DMS79 (cell line): ENCODE results near the gene CEL.
"Not testable (repeated sequence)": the region's sequence is repeated elsewhere in the genome, so short reads cannot be mapped to it uniquely, and the experiment has no call there.

ENCODE experiments used
- DNase-seq: peaks from one replicate; lab custom pipeline; 2025; lab: John Stamatoyannopoulos, UW

The CEL gene

GRCh38 chr9:133086212-133086860, 24.6 kb downstream of the CEL start:
- not testable (repeated sequence) for DNase-seq

DNA sequence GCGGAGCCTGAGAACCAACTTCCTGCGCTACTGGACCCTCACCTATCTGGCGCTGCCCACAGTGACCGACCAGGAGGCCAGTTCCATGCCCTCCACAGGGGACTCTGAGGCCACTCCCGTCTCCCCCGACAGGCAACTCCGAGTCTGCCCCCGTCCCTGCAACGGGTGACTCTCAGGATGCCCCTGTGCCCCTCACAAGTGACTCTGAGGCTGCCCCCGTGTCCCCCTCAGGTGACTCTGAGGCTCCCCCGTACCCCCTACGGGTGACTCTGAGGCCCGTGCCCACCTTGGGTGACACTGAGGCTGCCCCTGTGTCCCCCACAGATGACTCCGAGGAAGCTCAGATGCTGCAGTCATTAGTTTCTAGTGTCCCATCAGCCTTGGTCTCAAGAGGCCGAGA, 25.1 kb downstream of the CEL start:
- no peak for DNase-seq

GRCh38 chr9:133087429-133088145, 25.8 kb downstream of the CEL start:
- DNase-seq = no peak

DNA sequence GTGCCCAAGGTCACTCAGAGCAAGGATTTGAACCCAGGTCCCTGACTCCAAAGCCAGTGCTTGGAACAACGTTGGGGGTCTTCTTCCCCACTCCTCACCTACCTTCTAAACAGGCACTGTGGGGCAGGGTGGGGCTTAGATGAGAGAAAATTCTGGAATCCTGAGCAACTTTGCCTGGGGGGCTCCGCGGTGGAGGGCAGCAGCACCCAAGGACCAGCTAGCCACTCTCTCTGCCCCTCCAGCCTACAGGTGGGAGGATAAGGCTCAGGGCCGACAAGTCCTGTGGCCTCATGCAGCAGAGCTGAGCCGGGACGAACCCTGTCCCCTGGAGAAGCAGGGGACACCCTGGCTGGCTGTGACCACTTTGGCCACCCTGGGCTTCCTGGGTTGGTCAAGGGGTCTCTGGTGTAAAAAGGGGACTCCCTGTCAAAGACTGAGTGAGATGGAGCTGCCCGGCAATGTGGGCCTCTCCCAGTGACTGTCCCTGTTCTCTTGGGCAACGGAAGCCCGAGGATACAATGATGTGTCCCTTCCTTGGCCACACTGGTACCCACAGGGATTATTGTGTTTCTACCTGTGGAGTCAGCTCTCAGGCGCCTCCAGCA, 26.5 kb downstream of the CEL start:
- no peak for DNase-seq

DNA sequence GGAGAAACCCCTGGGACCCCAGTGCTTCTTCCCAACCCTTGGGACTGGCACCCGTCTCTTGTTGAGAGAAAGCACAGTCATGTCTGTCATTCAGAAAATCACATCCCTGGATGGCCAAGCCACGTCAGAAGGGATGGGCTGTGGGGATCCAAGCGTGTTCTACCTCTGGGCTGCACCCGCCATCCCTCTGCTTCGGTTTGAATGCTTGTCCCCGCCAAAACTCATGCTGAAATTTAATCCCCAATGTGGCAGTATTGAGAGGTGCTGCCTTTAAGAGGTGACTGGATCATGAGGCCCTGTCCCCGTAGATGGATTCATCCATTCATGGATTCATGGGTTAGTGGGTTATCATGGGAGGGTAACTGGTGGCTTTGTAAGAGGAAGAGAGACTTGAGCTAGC, 27.0 kb downstream of the CEL start:
- DNase-seq = no peak

DNA sequence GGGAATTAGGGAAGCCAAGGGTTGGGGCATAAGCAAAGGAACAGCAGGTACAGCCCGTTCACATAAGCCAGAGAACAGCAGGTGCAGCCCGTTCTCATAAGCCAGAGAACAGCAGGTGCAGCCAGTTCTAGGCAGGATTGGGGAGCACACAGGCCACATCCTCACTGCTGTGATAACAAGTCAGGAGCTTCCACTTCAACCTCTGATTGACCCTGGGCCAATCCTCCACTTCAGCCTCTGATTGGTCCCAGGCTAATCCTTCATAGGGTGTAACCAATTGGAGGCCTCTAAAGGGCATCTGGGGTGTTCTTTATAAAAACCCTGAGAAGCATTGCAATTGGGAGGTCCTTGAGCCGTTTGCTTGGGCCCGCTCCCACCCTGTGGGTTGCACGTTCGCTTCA, 27.5 kb downstream of the CEL start:
- DNase-seq = peak; percentile 64

DNA sequence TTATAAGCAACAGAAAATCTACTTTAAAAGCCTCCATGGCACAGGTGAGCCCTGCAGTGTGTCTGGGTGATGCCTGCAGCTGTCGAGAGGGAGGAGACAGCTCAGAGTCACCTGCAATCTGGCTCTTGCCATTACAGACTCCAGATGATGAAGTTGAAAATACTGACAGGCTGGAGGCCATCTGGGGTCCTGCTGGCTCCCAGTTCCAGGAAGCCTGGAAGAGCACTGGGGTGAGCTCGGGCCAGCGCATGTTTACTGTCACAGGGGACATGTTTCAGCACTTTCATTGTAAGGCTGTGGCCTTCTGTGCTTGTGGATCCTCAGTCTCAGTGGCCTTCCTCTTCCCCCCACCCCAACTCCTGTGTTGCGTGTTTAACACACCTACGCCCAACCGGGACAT, 28.4 kb downstream of the CEL start:
- no peak for DNase-seq

DNA sequence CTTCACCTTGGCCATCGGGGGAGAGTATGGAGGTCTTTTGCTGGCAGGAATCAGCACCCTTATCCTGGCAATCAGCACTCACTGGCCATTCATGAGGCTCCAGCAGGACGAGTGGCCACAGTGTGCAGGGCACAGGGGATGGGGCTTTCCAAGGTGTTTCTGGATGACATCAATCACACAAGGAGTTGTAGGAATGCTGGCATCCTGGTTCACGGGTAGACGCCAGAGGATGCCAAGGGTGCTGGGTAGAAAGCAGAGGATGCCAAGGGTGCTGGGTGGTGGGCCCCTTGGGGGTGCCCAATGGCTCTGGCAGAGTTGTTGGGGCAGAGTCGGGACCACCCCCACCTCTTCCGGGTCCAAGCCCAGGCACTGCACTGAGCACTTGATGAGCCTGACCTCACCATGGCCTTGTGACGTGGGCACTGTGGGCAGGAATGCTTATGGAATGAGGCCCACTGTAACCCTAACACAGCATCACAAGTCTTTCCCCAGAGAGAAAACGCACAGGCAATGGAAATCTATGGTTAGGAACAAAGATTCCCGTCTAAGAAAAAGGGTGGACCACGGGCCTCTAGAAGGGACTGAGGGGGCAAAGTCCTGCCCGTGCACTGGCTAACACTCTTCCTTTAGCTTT, 29.1 kb downstream of the CEL start:
- DNase-seq = no peak

DNA sequence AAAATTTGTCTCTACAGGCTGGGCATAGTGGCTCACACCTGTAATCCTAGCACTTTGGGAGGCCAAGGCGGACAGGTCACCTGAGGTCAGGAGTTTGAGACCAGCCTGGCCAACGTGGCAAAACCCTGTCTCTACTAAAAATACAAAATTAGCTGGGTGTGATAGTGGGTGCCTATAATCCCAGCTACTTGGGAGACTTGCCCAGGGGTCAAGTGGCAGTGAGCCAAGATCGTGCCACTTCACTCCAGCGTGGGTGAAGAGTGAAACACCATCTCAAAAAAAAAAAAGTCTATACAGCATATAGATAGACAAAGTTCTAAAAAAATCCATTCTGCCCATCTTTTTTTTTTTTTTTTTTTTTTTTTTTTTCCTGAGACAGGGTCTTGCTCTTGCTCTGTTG, 32.6 kb downstream of the CEL start:
- not testable (repeated sequence) for DNase-seq

DNA sequence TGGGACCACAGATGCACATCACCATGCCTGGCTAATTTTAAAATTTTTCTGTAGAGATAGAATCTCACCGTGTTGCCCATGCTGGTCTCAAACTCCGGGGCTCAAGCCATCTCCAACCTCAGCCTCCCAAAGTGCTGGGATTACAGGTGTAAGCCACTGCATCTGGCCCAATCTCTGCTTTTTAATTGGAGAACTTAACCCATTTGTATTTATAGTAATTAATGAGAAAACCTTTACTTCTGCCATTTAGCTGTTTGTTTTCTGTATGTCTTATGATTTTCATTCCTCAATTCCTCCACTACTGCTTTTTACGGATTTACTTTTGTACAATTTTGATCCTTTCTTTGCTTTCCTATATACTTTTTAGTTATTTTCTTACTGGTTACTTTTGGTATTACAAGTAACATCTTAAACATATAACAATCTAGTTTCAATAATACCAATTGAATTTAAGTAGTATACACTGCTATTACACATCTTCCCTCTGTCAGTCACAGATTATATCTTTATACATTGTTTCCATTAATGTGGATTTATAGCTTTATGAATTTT, 33.1 kb downstream of the CEL start:
- no peak for DNase-seq

DNA sequence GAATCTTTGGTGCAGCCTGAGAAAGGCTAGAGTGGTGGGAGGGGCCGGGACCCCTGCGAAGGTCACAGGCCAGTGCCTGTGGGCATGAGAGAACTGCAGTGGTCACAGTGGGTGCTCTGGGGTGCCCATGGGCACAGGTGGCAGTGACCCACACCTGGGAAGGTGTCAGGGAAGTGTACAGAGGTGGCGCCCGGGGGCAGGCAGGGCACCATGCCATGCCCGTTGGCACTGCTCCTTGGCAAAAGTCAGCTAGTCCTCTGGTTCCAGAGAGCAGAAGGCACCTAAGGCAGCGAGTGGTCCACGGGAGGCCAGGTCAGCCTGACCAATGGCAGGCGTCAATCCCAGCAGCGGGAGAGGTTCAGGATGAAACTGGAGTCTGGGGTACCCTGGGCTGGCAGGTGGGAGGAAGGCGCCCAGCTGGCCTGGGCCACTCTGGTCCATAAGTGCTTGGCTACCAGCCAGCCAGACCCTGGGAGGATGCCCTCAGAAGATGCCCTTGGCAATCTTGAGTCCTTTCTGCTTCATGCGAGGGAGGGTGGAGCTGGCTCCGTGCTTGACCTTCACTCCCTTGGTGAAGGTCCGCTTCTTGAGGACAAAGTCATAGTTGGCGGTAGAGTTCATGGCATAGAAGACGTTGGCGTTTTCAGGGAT, 36.4 kb downstream of the CEL start:
- DNase-seq = no peak

DNA sequence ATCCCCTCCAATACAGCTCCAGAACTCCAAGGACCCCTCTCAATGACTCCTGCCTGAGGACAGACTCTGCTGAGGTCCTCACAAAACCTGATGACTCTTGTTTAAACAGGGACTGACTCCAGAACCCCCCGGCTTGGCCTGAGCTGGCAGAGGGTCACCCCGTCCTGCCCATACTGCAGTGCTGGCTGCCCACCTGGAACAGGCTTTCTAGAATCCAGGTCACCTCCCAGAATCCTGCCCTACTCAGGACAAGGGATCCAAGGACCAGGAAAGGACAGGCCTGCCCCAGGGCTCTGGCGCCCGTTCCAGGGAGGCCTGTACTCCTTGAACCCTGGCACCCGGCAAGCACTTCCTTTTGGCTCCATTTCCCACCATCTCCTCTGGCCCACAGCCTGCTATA, 37.1 kb downstream of the CEL start:
- no peak for DNase-seq

DNA sequence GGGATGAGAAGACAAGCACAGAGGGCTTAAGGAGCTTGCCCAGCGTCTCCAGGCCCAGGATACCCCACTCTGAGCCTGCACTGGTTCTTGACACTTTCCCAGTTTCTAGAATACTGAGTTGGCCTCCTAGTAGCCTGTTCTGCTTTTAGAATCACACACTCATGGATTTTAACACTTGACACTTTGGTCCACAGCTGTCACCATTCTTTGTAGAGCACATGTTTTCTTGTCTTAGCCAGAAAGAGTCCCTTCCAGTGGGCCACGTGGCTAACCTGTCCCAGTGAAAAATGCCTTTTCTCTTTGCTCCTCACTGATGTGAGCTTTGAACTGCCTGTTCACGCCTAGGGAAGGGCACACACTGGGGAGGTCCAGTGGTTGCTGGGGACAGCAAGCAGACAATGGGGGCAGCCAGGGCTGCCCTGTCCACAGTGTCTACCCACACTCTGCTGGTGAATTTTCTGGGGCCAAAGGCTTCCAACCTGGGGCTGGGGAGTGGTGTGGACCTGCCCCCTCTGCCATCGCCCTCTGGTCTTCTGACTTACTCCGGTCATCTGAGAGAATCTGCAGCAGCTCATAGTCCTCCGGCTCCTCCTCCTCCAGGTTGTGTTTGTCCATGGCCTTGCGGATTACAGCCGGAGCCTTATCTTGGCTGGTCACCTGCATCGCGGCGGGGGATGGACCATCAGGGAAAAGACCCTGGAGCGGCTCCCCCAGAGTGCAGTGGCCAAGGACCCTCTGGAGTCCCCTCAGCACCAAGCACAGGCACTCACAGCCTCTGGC, 38.1 kb downstream of the CEL start:
- no peak for DNase-seq

DNA sequence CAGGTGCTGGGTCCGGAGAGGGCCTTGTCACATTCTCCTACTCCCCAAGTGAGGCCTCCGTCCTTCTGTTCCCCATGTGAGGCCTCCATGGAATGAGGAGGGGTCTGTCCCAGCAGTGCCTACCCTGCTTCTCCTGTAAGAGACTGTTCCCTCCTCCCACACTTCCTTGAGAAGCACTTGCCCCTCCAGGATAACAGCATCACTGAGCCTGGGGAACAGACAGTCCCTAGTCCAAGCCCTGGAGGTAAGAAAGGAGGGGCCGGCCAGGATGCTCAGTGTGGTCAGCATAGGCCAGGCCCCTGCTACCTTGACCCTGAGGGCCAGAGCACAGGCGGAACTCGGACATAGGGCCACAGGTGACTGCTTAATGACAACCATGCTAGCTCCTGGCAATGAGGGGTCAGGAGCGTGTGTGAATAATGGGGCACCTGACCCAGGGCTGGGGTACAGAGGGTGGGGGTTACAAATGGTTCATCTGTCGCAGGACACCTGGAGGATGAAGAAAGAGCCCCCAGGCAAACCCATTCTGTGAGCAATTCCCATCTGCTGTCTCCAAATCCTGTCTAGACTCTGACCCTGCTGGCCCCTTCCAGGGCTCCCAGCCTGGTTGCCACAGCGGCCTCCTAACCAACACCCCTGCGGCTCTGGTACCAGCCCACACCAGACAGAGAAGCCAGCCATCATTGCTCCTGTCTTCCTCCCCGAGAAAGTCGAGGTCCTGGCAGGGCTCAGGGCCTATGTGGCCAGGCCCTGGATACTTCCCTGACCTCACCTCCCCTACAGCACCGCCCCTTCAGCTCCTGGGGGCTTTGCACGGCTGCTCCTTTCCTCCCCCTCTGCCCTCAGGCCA, 39.0 kb downstream of the CEL start:
- no peak for DNase-seq

GRCh38 chr9:133101356-133102189, 39.8 kb downstream of the CEL start:
- DNase-seq = no peak

GRCh38 chr9:133102190-133103021, 40.6 kb downstream of the CEL start:
- DNase-seq = no peak

DNA sequence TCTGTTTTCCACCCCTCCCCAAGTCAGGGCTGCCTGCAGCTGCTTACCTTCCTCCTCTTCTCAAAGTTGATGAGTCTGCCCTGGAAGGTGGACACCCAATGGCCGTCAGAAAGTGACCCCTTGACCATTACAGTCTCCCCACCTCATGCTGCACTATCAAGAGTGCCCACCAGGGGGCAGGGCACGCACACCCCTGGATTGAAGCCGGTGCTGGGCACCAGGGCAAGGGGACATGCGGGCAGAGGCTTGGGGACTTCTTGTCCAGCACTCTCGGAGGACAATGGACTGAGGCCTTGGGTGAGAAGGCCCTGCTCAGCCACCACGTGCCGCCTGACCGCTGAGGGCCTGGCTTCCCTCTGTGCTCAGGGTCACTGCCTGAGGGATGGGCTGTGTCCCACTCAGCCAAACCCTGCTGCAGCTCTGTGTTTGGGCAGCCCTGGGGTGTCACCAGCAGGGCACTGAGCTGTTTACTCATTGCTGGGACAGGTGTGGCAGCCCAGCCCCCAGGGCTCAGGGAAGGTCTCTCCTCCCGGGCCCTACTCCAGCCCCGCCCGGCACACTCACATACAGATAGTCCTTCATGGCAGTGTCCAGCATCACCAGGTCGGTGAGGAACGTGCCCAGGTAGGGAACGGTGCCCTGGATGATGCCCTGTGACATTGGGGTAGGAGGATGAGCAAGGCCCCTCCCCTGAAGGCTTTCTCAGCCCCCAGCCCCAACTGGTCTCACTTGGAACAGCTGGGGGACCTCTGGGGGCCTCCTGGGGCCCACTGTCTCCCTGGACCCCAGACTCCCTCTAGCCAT, 41.6 kb downstream of the CEL start:
- no peak for DNase-seq

DNA sequence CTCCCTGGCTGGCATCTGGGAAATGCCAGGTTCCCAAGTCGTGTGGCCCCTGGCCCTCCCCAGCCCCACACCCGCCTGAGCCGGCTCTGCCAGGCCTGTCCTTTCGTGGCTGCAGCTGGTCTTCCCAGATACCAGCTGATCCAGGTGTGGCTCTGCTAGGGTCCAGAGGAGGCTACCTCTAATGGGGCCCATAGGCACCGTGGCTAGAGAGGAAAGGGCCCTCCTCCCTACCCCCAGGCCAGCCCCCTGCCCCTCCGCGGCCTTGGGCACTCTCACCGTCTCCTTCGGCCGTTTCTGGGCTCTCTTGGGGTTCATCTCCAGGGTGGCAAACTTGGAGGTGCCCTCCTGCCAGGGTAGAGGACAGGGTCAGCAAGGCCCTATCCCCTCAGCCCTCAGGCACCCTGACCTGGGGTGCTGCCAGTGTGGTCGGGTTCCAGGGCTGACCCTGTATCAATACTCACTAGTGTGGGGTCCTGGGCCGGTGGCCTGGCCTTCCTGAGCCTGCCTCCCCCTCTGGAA, 42.3 kb downstream of the CEL start:
- no peak for DNase-seq
